H54 (cell line): ENCODE data around the gene ETFBKMT.

ENCODE experiments used
- DNase-seq: peaks from one replicate; pipeline ENCODE4 v3.0.0; 2011; ENCODE audit warnings: low spot score, mixed read lengths; ENCODE audit not compliant: insufficient read length
- FAIRE-seq: peaks from 3 replicates; lab custom pipeline; 2011; peaks lifted over from hg19 to GRCh38; lab: Jason Lieb, UNC
- POLR2A ChIP-seq: IDR thresholded peaks from 2 replicates; pipeline ENCODE4 v1.6.1; 2011; ENCODE audit warnings: low read depth, mild to moderate bottlenecking, low read length

ETFBKMT gene

GRCh38 chr12:31722580-31722979 lies 63.1 kb downstream of the ETFBKMT start:
- no peak for FAIRE-seq
- no peak for DNase-seq
- no peak for TF ChIP-seq POLR2A
